ENCODE data around the gene UBQLNL.

Gene UBQLNL

DNA sequence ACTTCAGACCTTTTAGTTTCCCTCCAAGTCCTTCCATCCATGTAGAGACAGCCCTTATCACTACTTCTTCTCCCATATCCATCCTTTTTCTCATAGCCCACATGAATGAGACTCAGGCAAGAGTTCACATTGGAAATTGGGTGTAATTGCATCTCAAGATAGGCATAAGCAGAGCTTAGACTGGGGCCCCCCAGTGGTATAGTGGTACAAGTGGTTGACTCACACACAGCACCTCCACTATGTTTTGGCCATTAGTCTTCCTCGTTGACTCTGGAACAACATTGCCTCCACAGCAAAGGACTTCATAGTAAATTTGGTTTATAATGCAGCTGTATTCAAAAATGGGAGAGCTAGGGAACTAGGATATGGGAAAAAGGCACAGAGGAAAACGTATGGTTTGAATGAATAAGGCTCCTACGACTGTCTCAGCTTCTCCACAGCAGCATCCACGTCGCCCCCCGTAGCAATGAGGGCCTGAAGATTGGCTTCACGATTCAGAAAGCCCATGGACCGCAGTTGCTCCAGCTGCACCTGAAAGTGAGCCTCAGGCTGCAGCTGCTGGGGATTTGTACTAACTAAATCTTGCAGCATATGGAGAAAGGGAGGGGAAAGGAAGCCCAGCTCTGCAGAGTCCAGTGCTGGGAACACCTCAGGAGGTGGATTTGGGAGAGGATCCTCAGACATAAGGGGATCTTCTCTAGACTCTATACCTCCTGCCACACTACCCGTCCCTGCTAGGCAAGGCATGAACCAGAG is 9.1 kb downstream of the UBQLNL start:
- no peak for DNase-seq (ENCODE audit: low spot score)

DNA sequence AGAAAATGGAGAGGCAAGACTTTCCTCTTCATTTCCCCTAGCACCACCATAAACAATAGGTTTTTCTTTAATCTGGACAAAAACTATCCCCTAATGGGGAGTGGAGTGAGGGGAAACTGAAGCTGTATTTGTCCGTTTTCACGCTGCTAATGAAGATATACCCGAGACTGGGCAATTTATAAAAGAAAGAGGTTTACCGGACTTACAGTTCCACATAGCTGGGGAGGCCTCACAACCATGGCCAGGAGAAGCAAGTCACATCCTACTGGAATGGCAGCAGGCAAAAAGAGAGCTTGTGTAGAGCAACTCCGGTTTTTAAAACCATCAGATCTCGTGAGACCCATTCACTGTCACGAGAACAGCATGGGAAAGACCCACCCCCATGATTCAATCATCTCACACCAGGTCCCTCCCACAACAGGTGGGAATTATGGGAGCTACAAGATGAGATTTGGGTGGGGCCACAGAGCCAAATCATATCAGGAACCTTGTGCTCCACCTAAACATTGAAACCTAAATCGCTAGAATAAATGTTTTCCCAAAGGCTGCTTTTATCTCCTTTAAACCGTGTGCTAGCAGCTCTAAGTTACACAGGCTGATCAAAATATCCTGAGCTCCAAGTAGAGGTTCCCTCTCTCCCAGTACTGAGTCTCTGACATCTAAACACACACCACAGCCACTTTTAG is 11.0 kb downstream of the UBQLNL start:
- no peak for DNase-seq (ENCODE audit: low spot score)

DNA sequence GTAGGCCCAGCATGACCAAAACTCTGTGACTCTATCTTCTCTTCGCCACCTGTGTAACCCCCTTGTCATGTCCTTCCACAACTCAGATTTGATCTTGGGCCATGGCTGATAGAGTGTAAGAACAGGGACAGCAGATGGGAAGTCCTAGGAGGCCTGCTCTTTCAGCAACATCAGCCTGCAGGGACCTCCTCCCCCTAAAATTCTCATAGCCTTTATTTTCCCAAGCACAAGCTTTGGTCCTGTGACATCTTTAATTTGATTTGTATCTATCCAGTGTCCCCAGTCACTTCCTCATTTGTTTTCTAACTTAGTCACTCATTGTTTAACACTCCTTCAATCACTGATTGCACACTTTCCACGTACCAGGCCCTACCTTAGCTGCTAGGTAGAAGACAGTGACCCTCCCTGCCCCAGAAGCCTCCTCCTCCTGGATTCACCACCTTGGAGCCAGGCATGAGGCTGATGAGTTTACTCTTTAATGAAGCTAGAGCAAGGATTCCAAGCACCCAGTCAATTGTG is 12.0 kb downstream of the UBQLNL start:
- DNase-seq (ENCODE audit: low spot score) = no peak

DNA sequence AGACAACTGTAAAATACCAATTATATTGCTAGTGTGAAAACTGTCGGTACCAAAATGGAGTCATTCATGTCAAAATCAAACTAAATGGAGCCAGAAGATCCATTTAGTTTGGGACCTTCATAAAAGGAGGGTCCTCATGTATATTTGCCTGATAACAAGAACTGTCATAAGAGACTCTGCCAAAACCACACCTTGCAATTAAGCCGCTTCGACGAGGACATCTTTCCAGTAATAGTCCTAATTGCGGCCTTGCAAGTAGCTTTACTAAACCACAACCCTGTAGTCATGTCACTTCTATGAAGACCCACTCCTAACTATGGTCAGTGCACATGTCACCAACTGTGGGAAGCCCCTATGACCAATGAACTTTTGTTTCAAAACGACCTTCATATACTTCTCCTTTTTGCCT is 16.1 kb downstream of the UBQLNL start:
- DNase-seq (ENCODE audit: low spot score) = no peak

DNA sequence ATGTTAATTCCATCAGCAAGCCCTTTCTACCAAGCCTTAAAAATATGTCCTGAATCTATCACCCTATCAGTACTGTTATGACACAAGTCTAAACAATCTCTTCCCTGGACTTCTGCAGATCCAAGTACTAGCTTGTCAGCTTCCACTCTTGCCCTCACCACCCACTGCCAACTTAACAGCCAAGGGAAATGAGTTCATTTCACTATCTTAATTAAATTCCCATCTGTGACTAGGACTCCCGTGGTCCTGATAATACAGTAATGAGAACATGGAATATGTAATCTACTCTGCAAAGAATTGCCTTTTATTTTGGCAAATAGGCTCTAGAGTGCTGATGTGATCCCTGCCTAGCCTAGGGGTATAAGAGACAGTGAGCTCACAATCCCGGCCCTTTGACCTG is 16.8 kb downstream of the UBQLNL start:
- no peak for DNase-seq (ENCODE audit: low spot score)

DNA sequence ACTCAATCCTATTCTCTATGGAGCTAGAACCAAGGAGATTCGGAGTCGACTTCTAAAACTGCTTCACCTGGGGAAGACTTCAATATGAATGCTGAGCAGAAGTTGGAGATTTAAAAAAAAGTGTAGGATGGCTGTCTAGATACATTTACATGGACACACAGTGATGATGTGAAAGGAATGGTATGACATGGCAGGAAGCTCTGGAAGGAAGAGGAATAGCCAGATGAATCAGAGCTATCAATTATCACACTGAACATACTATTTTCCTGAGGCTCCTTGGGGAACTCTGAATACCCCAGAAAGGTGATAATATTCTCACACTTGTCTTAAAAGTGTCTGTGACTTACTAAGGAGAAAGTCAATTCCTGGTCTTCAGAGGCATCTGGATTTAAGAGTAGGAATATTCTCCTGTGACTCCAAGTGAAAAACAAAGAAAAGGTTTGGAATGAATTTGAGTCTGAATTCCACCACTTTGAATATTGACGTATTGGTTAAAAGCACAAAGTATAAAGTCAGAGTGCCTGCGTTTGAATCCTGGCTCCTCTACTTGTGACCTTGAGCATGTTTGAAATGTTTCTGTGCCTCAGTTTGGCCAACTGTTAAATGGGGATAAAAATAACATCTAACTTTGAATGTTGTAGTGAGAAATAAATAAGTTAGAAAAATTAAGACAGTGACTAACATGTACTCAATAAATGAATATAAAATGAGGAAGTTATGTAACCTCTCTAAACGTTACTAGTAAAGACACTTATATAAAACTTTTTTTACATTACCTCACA is 26.7 kb downstream of the UBQLNL start:
- no peak for DNase-seq (ENCODE audit: low spot score)

DNA sequence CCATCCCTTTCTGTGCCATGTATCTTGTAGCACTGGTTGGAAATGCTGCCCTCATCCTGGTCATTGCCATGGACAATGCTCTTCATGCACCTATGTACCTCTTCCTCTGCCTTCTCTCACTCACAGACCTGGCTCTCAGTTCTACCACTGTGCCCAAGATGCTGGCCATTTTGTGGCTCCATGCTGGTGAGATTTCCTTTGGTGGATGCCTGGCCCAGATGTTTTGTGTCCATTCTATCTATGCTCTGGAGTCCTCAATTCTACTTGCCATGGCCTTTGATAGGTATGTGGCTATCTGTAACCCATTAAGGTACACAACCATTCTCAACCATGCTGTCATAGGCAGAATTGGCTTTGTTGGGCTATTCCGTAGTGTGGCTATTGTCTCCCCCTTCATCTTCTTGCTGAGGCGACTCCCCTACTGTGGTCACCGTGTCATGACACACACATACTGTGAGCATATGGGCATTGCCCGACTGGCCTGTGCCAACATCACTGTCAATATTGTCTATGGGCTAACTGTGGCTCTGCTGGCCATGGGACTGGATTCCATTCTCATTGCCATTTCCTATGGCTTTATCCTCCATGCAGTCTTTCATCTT is 27.6 kb downstream of the UBQLNL start:
- DNase-seq (ENCODE audit: low spot score) = no peak

DNA sequence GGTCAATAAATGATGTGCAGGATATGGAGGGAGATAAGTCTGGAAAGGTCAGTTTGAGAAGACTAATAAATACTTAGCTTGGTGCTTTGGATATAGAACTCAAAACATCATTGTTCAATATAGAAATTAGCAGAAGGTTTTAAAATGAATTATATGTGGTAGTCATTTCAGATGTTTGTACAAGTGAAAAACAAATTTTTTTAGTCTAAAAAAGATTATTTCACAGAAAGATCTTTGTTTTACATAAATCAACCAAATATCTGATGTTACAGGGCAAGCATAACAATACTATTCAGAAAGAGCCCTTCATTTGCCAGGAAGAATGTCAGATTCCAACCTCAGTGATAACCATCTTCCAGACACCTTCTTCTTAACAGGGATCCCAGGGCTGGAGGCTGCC is 28.1 kb downstream of the UBQLNL start, which contains the start of gene OR52D1:
Gene OR52D1, plus strand, starts transcription at position 301 of the 400 bp plus-strand sequence. Its CDS starts 22 bp downstream, at position 323.
- DNase-seq (ENCODE audit: low spot score) = no peak

DNA sequence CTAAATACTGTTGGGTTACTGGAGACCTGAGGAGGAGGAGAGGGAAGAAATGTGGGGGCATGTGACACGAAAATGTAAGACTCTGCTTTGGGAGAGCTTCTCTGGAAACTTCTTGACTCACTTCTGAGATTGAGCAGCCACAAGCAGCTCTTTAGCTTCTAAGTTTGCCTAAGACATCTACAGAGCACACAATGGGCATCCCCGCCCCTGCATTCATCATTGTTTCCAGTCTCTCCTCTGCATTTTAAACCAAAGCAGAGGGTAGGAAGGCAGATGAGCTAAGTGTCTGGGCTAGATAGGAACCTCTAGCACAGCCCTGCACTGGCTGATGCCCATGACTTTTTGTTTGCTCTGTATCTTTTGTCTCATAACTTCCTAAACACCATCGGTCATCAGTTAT is 30.1 kb downstream of the UBQLNL start:
- DNase-seq (ENCODE audit: low spot score) = no peak

DNA sequence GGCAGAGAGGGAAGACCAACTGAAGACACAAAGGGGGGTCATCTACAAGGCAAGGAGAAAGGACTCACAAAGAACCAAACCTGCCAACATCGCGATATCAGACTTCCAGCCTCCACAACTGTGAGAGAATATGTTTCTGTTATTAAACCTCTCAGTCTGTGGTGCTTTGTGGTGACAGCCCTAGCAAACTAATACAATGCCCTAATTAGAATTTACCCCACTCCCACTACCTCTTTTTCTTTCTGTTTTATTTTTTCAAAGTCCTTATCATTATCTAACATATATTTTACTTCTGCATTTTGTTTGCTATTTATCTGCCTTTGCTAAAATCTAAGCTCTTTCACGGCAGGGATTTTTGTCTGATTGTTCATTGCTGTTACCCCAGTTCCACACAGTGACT is 30.5 kb downstream of the UBQLNL start:
- DNase-seq (ENCODE audit: low spot score) = no peak

DNA sequence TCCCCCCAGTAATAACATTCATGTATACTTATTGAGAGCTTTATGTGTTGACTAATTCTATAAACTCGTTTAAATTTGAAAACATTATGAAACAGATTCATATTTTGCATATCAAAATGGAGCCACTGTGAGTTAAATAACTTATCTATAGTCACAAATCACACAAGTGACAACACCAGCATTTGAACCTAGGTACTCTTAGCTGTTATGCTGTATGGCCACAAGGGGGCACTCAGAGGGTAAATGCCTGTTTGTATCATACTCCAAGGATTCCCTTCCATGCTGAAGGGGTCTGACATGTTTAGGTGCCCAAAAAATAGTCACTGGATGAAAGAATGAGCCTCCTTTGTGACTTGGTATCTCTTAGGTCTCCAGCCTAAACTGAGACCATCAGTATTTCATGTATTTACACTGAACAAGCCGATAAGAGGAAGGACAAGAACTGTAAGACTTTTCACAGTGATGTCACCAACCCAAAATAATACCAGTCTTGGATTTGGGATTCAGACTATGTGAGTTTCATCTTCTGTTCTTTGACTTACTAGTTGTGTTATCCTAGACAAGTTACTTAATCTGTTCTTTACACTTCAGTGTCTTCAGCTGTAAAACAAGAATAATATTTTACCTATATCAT is 40.2 kb downstream of the UBQLNL start:
- DNase-seq (ENCODE audit: low spot score) = peak; percentile 68

DNA sequence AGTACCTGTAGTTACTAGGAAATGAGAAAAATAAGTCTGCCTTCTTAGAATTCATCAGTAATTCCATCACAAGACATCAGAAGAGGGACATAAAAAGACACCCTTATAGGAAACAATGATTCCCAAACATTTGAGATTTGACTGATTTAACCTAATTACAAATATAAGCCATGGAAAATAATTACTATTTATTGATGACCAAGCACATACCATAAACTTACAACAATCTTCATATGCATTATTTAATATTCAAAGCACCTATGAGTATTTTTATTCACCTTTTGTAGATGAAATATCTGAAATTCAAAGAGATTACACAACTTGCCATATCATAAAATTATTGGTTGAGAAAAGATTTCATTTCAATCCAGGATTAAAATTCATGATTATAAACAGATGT is 42.6 kb downstream of the UBQLNL start:
- no peak for DNase-seq (ENCODE audit: low spot score)

DNA sequence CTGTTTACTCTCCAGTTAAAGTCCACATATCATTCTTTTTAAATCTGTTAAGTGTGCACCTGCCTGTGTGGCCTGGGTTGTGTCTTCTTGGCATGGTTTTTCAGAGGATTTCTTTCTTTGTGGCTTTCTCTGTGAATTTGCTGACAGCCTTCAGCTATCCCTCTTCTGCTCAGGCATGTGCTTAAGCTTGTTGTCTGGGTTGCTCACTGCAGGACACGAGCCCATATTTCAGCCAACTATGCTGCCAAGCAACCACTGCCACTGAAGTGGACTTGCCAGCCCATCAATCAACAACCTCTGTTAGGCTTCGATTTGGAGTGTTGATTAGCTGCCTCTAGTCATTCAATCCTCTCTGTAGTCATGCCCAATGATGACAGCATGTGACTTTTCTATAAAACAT is 49.0 kb downstream of the UBQLNL start:
- no peak for DNase-seq (ENCODE audit: low spot score)
